H9 (cell line): ENCODE data around the gene HOXA4. TPM values are rescaled to one million over a fixed set of nuclear protein-coding genes. Genes with fewer than 3 reads are reported as not detected.

ENCODE experiments used
- DNase-seq: peaks from one replicate; pipeline ENCODE4 v3.0.0-alpha.2; 2017
- H2AFZ ChIP-seq: one replicate; pipeline ENCODE4 v1.6.1; 2013; ENCODE audit warnings: mild to moderate bottlenecking, low read length, control low read depth, moderate library complexity
- H2AK5ac ChIP-seq: 2 replicates; pipeline ENCODE4 v1.6.1; 2013; ENCODE audit warnings: low read length, control low read depth, mixed read lengths; ENCODE audit not compliant: insufficient read length
- H2BK120ac ChIP-seq: one replicate; pipeline ENCODE4 v1.6.1; 2013; ENCODE audit warnings: low read depth, mild to moderate bottlenecking, low read length, control low read depth, inconsistent platforms; ENCODE audit not compliant: poor library complexity, severe bottlenecking
- H2BK12ac ChIP-seq: 2 replicates; pipeline ENCODE4 v1.6.1; 2013; ENCODE audit warnings: low read length, control low read depth, mixed read lengths, low read depth; ENCODE audit not compliant: insufficient read length
- H2BK15ac ChIP-seq: 2 replicates; pipeline ENCODE4 v1.6.1; 2013; ENCODE audit warnings: low read depth, low read length, control low read depth
- H2BK20ac ChIP-seq: one replicate; pipeline ENCODE4 v1.6.1; 2013; ENCODE audit warnings: low read depth, mild to moderate bottlenecking, low read length, control low read depth, inconsistent platforms; ENCODE audit not compliant: poor library complexity, severe bottlenecking
- H2BK5ac ChIP-seq: 2 replicates; pipeline ENCODE4 v1.6.1; 2013; ENCODE audit warnings: low read length, control low read depth, mixed read lengths; ENCODE audit not compliant: insufficient read length
- H3K14ac ChIP-seq: 2 replicates; pipeline ENCODE4 v1.6.1; 2013; ENCODE audit warnings: low read length, control low read depth; ENCODE audit not compliant: insufficient read depth
- H3K18ac ChIP-seq: 2 replicates; pipeline ENCODE4 v1.6.1; 2013; ENCODE audit warnings: low read depth, mild to moderate bottlenecking, mixed read lengths, low read length, control low read depth; ENCODE audit not compliant: insufficient read length
- H3K23ac ChIP-seq: 2 replicates; pipeline ENCODE4 v1.6.1; 2013; ENCODE audit warnings: low read length, control low read depth, mixed read lengths, low read depth; ENCODE audit not compliant: insufficient read length
- H3K23me2 ChIP-seq: 2 replicates; pipeline ENCODE4 v1.6.1; 2013; ENCODE audit warnings: low read depth, mild to moderate bottlenecking, mixed read lengths, low read length, control low read depth; ENCODE audit not compliant: insufficient read length, poor library complexity, severe bottlenecking
- H3K27ac ChIP-seq: 2 replicates; pipeline ENCODE4 v1.5.1; 2013; ENCODE audit warnings: low read length, control low read depth, mixed read lengths, low read depth; ENCODE audit not compliant: insufficient read length
- H3K27me3 ChIP-seq: 2 replicates; pipeline ENCODE4 v1.6.1; 2013; ENCODE audit warnings: low read length, control low read depth, inconsistent platforms; ENCODE audit not compliant: insufficient read depth
- H3K4ac ChIP-seq: 2 replicates; pipeline ENCODE4 v1.6.1; 2013; ENCODE audit warnings: low read depth, mild to moderate bottlenecking, control low read depth, inconsistent platforms, low read length, moderate library complexity
- H3K4me1 ChIP-seq: 2 replicates; pipeline ENCODE4 v1.6.1; 2013; ENCODE audit warnings: low read length, control low read depth, inconsistent platforms; ENCODE audit not compliant: insufficient read depth
- H3K4me2 ChIP-seq: 2 replicates; pipeline ENCODE4 v1.6.1; 2013; ENCODE audit warnings: low read length, control low read depth, mixed read lengths; ENCODE audit not compliant: insufficient read length, insufficient read depth
- H3K56ac ChIP-seq: 2 replicates; pipeline ENCODE4 v1.6.1; 2013; ENCODE audit warnings: low read depth, mild to moderate bottlenecking, mixed read lengths, low read length, control low read depth; ENCODE audit not compliant: insufficient read length
- H3K79me1 ChIP-seq: 2 replicates; pipeline ENCODE4 v1.6.1; 2013; ENCODE audit warnings: low read depth, mild to moderate bottlenecking, moderate library complexity, low read length, control low read depth, inconsistent platforms; ENCODE audit not compliant: insufficient read depth, poor library complexity, severe bottlenecking
- H3K79me2 ChIP-seq: 2 replicates; pipeline ENCODE4 v1.6.1; 2013; ENCODE audit warnings: low read length, control low read depth, inconsistent platforms; ENCODE audit not compliant: insufficient read depth
- H3K9ac ChIP-seq: 2 replicates; pipeline ENCODE4 v1.6.1; 2013; ENCODE audit warnings: low read length, control low read depth, mixed read lengths; ENCODE audit not compliant: insufficient read length; ENCODE audit errors: extremely low read depth
- H3K9me3 ChIP-seq: one replicate; pipeline ENCODE4 v1.6.1; 2013; ENCODE audit warnings: low read depth, low read length, inconsistent platforms; ENCODE audit not compliant: control insufficient read depth
- H3T11ph ChIP-seq: one replicate; pipeline ENCODE4 v1.6.1; 2013; ENCODE audit warnings: mild to moderate bottlenecking, low read length, control low read depth, inconsistent platforms
- H4K20me1 ChIP-seq: one replicate; pipeline ENCODE4 v1.6.1; 2013; ENCODE audit not compliant: control insufficient read depth, insufficient read length, insufficient read depth
- H4K5ac ChIP-seq: 2 replicates; pipeline ENCODE4 v1.6.1; 2013; ENCODE audit warnings: low read depth, mild to moderate bottlenecking, mixed read lengths, low read length, control low read depth; ENCODE audit not compliant: insufficient read length
- H4K8ac ChIP-seq: replicated peaks from 2 replicates; pipeline ENCODE4 v1.6.1; 2013; ENCODE audit warnings: low read length, control low read depth, mixed read lengths, low read depth; ENCODE audit not compliant: insufficient read length
- H4K91ac ChIP-seq: 2 replicates; pipeline ENCODE4 v1.6.1; 2013; ENCODE audit warnings: low read depth, mild to moderate bottlenecking, moderate library complexity, mixed read lengths, low read length, control low read depth; ENCODE audit not compliant: insufficient read length
- H3K27ac Mint-ChIP-seq, 3 experiments: 2 replicates in 2 of 3; 3 replicates in 1 of 3; pipeline ENCODE4 v1.8.0; 2020 to 2021; ENCODE audit warnings: mixed read lengths in 3 of 3, mild to moderate bottlenecking in 1 of 3, moderate library complexity in 1 of 3
- H3K27me3 Mint-ChIP-seq: 2 replicates; pipeline ENCODE4 v1.8.0; 2021; ENCODE audit warnings: low read depth, mild to moderate bottlenecking, moderate library complexity, mixed read lengths
- H3K36me3 Mint-ChIP-seq, 3 experiments: 2 replicates in 2 of 3; 3 replicates in 1 of 3; pipeline ENCODE4 v1.8.0; 2020 to 2021; ENCODE audit warnings: low read depth in 3 of 3, mixed read lengths in 3 of 3; ENCODE audit not compliant: insufficient read depth in 1 of 3
- H3K4me1 Mint-ChIP-seq, 2 experiments: 2 replicates each; pipeline ENCODE4 v1.8.0; 2020; ENCODE audit warnings: mixed read lengths in 2 of 2
- H3K4me3 Mint-ChIP-seq, 2 experiments: 2 replicates in 1 of 2; 3 replicates in 1 of 2; pipeline ENCODE4 v1.8.0; 2020 to 2021; ENCODE audit warnings: mild to moderate bottlenecking in 2 of 2, mixed read lengths in 2 of 2, moderate library complexity in 1 of 2
- H3K9me3 Mint-ChIP-seq, 2 experiments: 2 replicates in 1 of 2; 3 replicates in 1 of 2; pipeline ENCODE4 v1.8.0; 2020; ENCODE audit warnings: mild to moderate bottlenecking in 2 of 2, mixed read lengths in 2 of 2, moderate library complexity in 1 of 2
- WGBS: extraction: QIAGEN DNeasy Blood & Tissue Kit; methylation state at CpG from one replicate; pipeline ENCODE4 v1.1.7; 2013; ENCODE audit warnings: missing lambda C conversion rate, low lambda C conversion rate, mixed read lengths; ENCODE audit not compliant: insufficient read length; ENCODE audit errors: extremely low coverage; 5-methylcytosine and 5-hydroxymethylcytosine counted together
- total RNA-seq: library from RNA; stranded (reverse); gene quantifications from 2 replicates; pipeline ENCODE4 v1.2.1, GENCODE V29; 2021
- TF ChIP-seq, protein P1 (sequence below): fragments of 200-600 bp; sonication (generic); conservative IDR thresholded peaks from 3 replicates; pipeline ENCODE4 v1.8.0; 2021; ENCODE audit warnings: antibody characterized with exemption, mild to moderate bottlenecking

Gene HOXA4
- total RNA-seq, 1 experiment from 2014 or later: not detected

DNA sequence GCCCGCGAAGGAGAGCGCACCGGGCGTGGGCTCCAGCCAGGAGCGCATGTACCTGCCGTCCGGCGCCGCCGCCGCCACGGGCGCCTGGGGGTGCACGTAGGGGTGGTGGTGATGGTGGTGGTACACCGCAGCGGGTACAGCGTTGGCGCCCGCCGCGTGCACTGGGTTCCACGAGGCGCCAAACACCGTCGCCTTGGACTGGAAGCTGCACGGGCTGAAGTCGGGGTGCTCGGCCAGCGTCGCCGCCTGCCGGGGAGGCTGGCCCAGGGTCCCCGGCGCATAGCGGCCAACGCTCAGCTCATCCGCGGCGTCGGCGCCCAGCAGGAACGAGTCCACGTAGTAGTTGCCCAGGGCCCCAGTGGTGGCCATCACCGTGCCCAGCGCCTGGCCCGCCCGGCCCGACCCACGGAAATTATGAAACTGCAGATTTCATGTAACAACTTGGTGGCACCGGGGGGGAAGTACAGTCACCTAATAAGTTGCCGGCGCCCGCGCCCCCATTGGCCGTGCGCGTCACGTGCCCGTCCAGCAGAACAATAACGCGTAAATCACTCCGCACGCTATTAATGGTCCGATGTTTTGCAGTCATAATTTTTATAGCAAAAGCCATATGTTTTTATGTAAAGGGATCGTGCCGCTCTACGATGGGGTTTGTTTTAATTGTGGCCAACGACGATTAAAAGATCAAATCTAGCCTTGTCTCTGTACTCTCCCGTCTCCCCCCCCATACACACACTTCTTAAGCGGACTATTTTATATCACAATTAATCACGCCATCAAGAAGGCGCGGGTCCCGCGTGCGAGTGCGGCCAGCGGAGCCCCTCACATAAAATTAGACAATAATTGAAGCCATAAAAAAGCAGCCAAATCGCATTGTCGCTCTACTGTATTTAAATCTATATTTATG lies 34.8 kb upstream of the HOXA4 start, which contains the start of gene HOXA9:
Gene HOXA9, minus strand, starts transcription at position 449 of the 907 bp plus-strand sequence. Its CDS starts 80 bp downstream, at position 369.
- H3K4me3 Mint-ChIP-seq: no peak within 1 kb of the TSS
- Histone ChIP-seq H2BK120ac (no peak within 1 kb of the TSS), H3K18ac (no peak within 1 kb of the TSS), H3K9me3 (no peaks in the 10 kb centered on the region), H3K79me1 (no peaks in the 10 kb centered on the region), H3K79me2 (no peaks in the 10 kb centered on the region), H2BK12ac (no peak within 1 kb of the TSS), H2AFZ (no peak within 1 kb of the TSS), H2BK20ac (no peak within 1 kb of the TSS), H3K23ac (no peak within 1 kb of the TSS), H2BK15ac (no peak within 1 kb of the TSS), H3K4ac (no peak within 1 kb of the TSS), H3T11ph (no peak within 1 kb of the TSS), H3K27ac (no peak within 1 kb of the TSS), H3K4me1 (no peaks in the 10 kb centered on the region), H3K23me2 (no peaks in the 10 kb centered on the region), H3K4me2 (peak within 1 kb of the TSS; percentile 37), H2AK5ac (no peak within 1 kb of the TSS), H4K5ac (no peak within 1 kb of the TSS), H4K91ac (no peak within 1 kb of the TSS), H4K8ac (no peak within 1 kb of the TSS), H2BK5ac (no peak within 1 kb of the TSS), H3K9ac (no peak within 1 kb of the TSS), H3K56ac (no peak within 1 kb of the TSS), H3K27me3 (peaks cover 95% of the 10 kb centered on the region), H4K20me1 (no peaks in the 10 kb centered on the region), H3K14ac (no peak within 1 kb of the TSS; the same call in 1 of the 2 replicates)
- H3K27me3 Mint-ChIP-seq: peaks cover 98% of the 10 kb centered on the region
- H3K4me1 Mint-ChIP-seq: peaks cover 0 to 15% of the 10 kb centered on the region in 2 experiments; a peak in 3 of 4 replicates
- H3K36me3 Mint-ChIP-seq: no peaks in the 10 kb centered on the region; a peak in 1 of 7 replicates
- no peak for DNase-seq
- H3K27ac Mint-ChIP-seq: no peak within 1 kb of the TSS; a peak in 1 of 7 replicates
- TF ChIP-seq, protein P1, sequence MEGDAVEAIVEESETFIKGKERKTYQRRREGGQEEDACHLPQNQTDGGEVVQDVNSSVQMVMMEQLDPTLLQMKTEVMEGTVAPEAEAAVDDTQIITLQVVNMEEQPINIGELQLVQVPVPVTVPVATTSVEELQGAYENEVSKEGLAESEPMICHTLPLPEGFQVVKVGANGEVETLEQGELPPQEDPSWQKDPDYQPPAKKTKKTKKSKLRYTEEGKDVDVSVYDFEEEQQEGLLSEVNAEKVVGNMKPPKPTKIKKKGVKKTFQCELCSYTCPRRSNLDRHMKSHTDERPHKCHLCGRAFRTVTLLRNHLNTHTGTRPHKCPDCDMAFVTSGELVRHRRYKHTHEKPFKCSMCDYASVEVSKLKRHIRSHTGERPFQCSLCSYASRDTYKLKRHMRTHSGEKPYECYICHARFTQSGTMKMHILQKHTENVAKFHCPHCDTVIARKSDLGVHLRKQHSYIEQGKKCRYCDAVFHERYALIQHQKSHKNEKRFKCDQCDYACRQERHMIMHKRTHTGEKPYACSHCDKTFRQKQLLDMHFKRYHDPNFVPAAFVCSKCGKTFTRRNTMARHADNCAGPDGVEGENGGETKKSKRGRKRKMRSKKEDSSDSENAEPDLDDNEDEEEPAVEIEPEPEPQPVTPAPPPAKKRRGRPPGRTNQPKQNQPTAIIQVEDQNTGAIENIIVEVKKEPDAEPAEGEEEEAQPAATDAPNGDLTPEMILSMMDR: no peak
- H3K9me3 Mint-ChIP-seq: peaks cover 5 to 12% of the 10 kb centered on the region in 2 experiments
- WGBS: no CpG with 5 or more reads among the region's 82 CpGs
